Stimulated activated CD8-positive, alpha-beta memory T cell treated with anti-CD3 and anti-CD28 coated beads, Interleukin-15, amount 100 ng/mL, for 1 hour (primary cell): Measurements from ENCODE around the gene LZTS2.
"Not testable (repeated sequence)": the region's sequence is repeated elsewhere in the genome, so short reads cannot be mapped to it uniquely, and the experiment has no call there.

ENCODE experiments used
- DNase-seq: peaks from one replicate; pipeline ENCODE4 v3.0.0-alpha.2; 2020; ENCODE audit warnings: low read depth

Gene LZTS2

GRCh38 chr10:101033276-101033675, 33.7 kb downstream of the LZTS2 start:
- DNase-seq = no peak

DNA sequence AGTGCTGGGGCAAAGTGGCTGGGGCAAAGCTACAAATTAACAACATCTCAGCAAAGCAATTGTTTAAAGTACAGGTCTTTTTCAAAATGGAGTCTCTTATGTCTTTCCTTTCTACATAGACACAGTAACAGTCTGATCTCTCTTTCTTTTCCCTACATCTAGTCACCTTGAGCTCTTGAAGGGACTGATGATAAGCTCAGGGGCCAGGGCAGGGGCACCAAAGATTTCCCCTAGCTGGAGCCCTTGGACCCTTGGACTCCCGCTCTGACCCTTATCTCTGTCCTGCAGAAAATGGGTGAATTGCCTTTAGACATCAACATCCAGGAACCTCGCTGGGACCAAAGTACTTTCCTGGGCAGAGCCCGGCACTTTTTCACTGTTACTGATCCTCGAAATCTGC, 34.8 kb downstream of the LZTS2 start:
- not testable (repeated sequence) for DNase-seq

GRCh38 chr10:101035314-101035713, 35.7 kb downstream of the LZTS2 start:
- no peak for DNase-seq

GRCh38 chr10:101035916-101036702, 36.5 kb downstream of the LZTS2 start:
- DNase-seq = no peak

DNA sequence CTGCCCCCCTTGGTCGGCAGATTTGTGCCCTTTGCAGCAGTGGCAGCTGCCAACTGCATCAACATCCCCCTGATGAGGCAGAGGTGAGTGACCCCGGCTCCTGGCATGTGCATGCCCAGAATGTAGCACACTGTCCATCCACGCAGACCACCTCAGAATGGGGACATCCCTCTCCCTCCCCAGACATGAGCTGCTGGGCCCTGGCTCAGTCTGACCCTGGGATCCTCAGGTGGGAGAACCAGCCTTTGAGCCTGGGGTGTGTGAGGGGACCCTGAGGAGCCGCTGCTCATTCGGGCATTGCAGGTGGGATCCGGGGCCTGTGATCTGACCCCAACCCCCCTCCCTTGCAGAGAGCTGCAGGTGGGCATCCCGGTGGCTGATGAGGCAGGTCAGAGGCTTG, 37.1 kb downstream of the LZTS2 start:
- no peak for DNase-seq

- no peak for DNase-seq
Measured at GRCh38 chr10:101038484-101038883, 38.9 kb downstream of the LZTS2 start.

DNA sequence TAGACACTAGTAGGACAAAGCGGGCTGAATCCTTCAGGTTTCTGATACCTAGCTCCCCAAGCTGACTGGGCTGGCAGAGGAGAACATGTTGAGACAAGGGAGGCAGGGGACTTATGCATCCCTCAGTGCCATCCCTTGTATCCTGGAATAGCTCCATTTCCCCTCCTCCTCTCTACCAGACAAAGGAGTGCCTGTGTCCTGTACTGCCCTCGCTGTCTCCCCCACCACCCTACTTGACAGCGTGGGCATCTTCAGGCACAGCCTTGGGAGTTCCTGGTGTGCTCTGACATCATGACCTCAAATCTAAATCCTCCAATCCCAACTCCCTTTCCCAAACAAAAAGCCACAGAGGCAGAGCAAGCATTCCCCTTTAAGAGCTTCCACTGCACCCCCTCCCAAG, 40.5 kb downstream of the LZTS2 start:
- DNase-seq = no peak

- DNase-seq = no peak
Measured at GRCh38 chr10:101040851-101041250, 41.2 kb downstream of the LZTS2 start.

- DNase-seq = peak; percentile 56
Measured at GRCh38 chr10:101041252-101041761, 41.7 kb downstream of the LZTS2 start.

DNA sequence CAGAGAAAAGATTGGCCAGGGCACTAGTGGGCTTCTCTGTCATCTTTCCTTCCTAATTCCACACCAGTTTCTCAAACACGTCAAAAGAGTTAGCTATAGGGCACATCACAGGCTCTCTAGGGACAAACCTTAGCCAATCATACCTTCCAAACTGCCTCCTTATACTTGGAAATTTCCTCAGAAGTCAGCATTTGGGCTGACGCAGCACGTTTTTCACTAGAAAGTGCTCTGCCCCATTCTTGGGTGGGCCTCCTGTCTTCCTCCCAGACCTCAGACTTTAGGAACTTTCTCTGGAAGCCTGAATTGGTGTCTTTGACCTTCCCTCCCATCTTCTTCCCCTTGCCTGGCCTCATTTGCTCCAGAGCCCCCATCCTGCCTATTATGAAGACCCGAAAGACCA, 42.5 kb downstream of the LZTS2 start:
- DNase-seq = no peak

DNA sequence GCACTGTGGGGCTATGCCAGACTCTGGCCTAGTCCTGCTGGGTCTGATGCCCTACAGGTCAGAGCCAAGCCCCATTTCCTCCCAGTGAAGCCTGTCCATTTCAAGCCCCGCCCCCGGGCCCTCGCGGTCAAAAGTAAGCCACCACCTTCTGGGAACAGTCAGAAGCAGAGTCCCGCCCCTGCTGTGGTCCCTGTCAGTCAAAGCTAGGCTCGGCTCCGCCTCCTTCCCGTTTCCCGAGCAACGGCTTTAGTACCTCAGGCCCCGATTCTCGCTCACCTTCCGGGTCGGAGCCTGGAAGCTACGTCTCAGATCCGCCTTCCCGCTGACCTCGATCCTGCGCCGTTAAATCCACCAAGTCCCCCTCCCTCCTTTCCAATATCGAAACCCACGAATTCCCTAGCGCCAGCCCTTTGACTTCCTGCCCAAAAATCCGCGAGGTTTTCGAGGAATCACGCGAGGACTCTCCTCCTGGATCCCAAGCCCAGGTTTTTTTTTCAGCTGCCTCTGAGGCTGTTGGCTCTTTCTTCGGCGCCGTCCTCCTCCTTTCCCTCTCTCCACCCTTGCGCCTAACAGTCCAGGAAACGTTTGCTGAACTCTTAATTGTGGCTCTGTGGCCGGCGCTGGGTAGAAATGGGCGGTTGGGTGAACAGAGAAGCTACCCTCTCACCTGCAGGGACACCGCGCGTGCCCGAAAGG, 43.2 kb downstream of the LZTS2 start:
- peak; percentile 73 for DNase-seq

GRCh38 chr10:101043363-101043707, 43.7 kb downstream of the LZTS2 start:
- DNase-seq = no peak

DNA sequence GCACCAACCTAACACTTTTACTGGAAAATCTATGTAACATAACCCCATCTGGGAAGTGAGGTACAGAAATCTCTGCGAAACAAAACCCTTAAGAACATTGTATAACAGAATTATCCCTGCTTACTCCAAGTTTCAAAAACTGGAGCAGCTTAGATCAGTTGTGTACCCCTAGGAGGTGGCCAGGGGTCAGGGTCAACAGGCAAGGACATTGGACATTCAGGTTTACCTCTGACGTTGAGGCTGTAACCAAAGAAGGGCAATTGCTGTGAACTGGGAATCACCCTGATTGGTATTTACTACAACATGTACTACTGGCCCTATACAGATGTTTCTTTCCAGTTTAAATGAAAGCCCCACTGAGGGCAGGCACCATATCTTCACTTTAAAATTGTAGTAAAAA, 44.5 kb downstream of the LZTS2 start:
- no peak for DNase-seq

GRCh38 chr10:101046332-101047238, 47.0 kb downstream of the LZTS2 start:
- no peak for DNase-seq

- no peak for DNase-seq
Measured at GRCh38 chr10:101047268-101047667, 47.7 kb downstream of the LZTS2 start.

- no peak for DNase-seq
Measured at GRCh38 chr10:101047961-101048892, 48.6 kb downstream of the LZTS2 start.

GRCh38 chr10:101050208-101051069, 50.8 kb downstream of the LZTS2 start:
- DNase-seq = peak; percentile 57

DNA sequence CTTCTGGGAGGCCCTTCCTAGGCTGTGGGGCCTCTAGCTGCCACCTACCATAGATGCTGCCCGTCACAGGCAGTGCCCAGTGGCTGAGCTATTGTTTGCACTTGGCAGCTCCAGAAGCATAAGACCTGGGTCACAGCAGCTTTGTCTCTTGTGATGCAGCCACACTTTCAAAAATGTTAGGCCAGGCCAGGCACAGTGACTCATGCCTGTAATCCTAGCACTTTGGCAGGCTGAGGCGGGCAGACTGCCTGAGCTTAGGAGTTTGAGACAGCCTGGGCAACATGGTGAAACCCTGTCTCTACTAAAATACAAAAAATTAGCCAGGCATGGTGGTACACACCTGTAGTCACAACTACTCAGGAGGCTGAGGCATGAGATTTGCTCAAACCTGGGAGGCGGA, 52.7 kb downstream of the LZTS2 start:
- DNase-seq = no peak

GRCh38 chr10:101053516-101053915, 53.9 kb downstream of the LZTS2 start:
- DNase-seq = no peak

- DNase-seq = no peak
Measured at GRCh38 chr10:101054351-101054750, 54.7 kb downstream of the LZTS2 start.
